HL-60 (cell line): Measurements from ENCODE around the gene RAI14.

Experiments used
- CTCF ChIP-seq: IDR thresholded peaks from one replicate; pipeline ENCODE4 v1.5.1; 2011; ENCODE audit warnings: low read length, control low read depth, inconsistent platforms; ENCODE audit not compliant: insufficient read depth
- GABPA ChIP-seq: IDR thresholded peaks from 2 replicates; pipeline ENCODE4 v1.6.1; 2012; ENCODE audit warnings: low read depth
- POLR2AphosphoS5 ChIP-seq: IDR thresholded peaks from 2 replicates; pipeline ENCODE4 v1.6.1; 2012; ENCODE audit warnings: low read depth
- SPI1 ChIP-seq: IDR thresholded peaks from 2 replicates; pipeline ENCODE4 v1.6.1; 2012; ENCODE audit warnings: low read depth, mild to moderate bottlenecking, borderline replicate concordance
- TF ChIP-seq, protein P1 (sequence below): IDR thresholded peaks from 2 replicates; pipeline ENCODE4 v1.6.1; 2012; ENCODE audit warnings: low read depth; ENCODE audit not compliant: insufficient replicate concordance

DNA sequence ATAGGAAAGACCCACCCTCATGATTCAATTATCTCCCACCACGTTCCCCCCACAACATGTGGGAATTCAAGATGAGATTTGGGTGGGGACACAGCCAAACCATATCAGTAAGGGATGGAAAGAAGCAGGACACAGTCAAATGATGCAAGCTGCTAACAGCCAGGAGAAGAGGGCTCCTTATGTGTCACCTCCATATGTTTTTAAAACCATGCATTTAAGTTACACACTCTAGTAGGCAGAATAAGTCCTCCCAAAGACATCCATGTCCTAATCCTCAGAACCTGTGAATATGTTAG lies 178.6 kb downstream of the RAI14 start:
- TF ChIP-seq CTCF: no peak
- TF ChIP-seq GABPA: no peak
- TF ChIP-seq POLR2AphosphoS5: no peak
- TF ChIP-seq, protein P1, sequence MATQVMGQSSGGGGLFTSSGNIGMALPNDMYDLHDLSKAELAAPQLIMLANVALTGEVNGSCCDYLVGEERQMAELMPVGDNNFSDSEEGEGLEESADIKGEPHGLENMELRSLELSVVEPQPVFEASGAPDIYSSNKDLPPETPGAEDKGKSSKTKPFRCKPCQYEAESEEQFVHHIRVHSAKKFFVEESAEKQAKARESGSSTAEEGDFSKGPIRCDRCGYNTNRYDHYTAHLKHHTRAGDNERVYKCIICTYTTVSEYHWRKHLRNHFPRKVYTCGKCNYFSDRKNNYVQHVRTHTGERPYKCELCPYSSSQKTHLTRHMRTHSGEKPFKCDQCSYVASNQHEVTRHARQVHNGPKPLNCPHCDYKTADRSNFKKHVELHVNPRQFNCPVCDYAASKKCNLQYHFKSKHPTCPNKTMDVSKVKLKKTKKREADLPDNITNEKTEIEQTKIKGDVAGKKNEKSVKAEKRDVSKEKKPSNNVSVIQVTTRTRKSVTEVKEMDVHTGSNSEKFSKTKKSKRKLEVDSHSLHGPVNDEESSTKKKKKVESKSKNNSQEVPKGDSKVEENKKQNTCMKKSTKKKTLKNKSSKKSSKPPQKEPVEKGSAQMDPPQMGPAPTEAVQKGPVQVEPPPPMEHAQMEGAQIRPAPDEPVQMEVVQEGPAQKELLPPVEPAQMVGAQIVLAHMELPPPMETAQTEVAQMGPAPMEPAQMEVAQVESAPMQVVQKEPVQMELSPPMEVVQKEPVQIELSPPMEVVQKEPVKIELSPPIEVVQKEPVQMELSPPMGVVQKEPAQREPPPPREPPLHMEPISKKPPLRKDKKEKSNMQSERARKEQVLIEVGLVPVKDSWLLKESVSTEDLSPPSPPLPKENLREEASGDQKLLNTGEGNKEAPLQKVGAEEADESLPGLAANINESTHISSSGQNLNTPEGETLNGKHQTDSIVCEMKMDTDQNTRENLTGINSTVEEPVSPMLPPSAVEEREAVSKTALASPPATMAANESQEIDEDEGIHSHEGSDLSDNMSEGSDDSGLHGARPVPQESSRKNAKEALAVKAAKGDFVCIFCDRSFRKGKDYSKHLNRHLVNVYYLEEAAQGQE: no peak
- TF ChIP-seq SPI1: no peak
